ENCODE measurements around the gene SLC39A9.

SLC39A9 gene

DNA sequence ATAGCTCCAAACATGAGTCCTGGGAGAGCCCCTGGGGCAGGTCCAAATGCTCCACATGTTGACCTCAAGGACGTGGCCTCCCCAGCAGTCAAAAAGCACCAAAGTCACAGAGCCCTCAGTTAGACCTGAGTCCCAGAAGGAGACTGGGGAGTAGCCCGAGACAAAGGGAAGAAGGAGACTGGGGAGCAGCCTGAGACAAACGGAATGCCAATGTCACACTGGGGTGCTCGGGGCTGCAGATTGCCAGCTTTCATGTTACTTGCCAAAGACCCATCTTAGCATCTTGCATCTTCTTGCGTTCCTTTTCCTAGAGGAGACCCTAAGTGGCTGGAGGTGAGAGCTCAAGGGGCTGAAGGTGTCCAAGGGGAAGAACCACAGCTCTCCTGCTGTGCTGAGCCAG lies 100.9 kb downstream of the SLC39A9 start:
- no peak for DNase-seq (ENCODE audit: low read depth, low spot score)

DNA sequence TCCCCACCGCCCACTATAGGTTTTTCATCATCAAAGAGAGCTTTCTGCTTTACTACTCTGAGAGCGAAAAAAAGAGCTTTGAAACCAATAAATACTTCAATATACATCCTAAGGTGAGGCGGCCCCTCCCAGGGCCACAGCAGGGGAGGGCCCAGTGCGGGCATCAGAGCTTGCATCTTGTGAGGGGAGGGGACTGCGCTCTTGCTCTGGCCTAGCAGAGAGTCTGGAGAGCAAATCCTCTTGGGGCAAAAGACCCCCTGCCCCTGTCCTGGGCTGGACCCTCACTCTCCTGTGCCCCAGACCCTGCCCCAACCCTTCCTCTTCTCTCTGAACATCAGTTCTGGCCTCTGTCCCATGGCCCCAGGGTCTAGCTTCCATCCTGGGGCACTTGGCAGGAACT lies 101.6 kb downstream of the SLC39A9 start:
- DNase-seq (ENCODE audit: low read depth, low spot score): no peak

DNA sequence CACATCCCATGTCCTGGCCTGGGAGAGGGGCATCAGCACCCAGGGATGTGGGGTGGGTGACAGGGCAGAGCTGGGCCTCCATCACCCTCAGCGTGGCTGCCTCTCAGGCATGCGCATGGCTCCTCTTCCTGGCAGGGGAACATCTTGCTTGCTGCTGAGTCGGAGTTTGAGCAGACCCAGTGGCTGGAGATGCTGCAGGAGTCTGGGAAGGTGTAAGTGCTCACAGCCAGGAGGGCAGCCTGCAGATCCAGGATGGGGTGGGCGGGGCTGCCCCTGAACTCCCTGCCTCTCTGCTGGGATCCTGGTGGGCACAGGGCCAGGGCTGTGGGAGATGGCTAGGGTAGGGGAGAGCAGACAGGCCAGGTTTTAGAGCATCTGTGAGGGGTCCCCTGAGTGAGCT lies 102.2 kb downstream of the SLC39A9 start:
- DNase-seq (ENCODE audit: low read depth, low spot score): no peak

DNA sequence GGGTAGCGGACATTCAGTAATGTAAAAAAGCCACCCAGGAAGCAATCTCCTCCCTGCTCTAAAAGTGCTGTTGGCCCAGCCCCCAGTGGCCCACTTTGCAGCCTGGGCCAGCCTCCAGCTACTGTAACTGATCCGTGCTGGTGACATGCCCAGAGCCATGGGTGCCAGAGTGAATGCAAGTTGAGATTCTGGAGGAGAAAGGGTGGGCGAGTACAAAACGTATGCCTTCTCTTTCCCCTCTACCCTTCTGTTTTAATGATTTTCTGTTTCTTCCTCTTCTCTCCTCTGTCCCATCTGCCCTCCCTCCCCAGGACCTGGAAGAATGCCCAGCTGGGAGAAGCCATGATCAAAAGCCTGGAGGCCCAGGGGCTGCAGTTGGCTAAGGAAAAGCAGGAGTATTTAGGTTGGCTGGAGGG lies 102.9 kb downstream of the SLC39A9 start:
- DNase-seq (ENCODE audit: low read depth, low spot score): no peak

DNA sequence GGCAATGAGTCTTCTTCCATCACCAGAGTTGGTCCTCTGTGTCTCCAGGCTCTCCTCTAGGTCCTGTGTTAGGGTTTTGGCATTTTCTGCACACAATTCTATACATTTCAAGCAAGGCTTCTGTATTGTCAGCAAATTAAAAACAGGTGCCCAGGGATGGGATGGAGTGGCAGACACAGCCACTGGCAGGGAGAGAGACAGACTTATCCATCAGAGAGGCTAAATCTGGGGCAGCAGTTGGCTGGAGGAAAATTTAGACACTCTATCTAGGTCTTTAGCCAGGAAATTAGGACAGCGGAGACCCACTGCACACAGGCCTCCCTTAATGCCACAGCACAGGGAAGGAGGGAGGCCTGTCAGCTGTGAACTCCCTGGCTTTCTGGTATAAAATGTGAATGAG lies 106.3 kb downstream of the SLC39A9 start:
- DNase-seq (ENCODE audit: low read depth, low spot score): no peak

DNA sequence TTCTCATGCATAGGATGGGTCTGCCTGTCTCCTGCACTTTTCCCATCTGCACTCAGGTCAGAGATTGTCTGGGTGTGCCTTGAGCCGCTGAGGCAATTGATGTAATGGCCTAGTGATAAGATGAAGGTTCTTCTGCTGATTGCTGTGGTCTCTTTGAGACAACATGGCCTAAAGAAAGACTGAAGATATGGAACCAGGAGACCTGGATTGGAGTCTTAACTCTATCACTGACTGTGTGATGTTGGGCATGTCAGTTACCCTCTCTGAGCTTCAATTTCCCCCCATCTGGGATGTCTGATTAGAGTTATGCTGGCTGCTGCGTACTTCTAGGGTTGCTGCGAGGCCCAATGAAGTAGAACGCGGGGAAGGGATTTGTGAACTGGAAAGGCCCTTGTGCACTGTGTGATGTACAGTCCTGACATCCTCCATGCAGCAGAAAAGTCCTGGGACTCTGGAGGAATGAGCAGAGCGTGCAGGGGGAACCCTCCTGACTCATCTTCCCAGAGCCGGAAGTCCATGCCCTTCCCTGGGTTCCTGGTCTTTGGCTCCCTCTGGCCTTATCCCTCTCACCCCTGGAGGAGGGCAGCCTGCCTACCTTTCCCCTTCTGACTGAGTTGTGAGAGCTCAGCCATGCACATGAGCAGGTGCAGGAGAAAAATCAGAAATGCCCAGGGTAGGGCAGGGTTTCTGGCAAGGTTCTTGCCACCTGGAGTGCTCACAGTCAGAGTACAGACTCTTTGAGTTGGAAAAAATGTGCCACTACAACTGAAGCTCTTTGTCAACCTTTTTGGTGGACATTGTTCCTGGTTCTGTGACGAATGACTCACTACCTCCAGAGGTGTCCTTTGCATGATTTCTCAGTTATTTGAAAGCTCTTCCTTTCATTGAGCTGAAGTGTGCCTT lies 107.1 kb downstream of the SLC39A9 start:
- DNase-seq (ENCODE audit: low read depth, low spot score): no peak

DNA sequence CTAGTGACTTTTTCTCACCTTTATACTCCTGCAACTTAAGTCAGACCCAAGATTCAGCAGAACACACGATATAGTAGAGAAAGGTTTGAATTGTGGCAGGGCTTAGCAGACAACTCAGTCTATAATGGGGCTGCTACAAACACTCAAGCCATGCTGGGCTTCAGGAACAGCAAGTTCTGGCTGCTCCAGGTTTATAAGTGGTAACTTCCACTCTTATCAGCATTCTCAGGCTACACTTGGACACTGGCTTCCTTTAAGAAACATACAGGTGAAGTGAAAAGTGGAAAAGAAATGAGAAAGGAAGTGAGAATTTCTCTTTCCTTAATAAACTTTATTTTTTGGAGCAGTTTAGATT lies 107.7 kb downstream of the SLC39A9 start:
- DNase-seq (ENCODE audit: low read depth, low spot score): no peak

All from ELF-1 (cell line).